Caco-2 (cell line): ENCODE measurements around the gene ACER2. TPM values are rescaled to one million over a fixed set of nuclear protein-coding genes. Genes with fewer than 3 reads are reported as not detected.

Experiments
- BruUV-seq: library from RNA; stranded (reverse); fragments of 400-500 nt; replicated peaks from 2 replicates; lab custom pipeline; 2021; lab: Mats Ljungman, UMichigan
- CTCF ChIA-PET: fragments of 300-600 bp; sonication (Branson Sonifier 250); formaldehyde crosslinking; loops from one replicate; lab custom pipeline; 2022; ENCODE audit warnings: antibody characterized with exemption; lab: Charles Lee
- POLR2A ChIA-PET: fragments of 300-600 bp; sonication (Branson Sonifier 250); formaldehyde crosslinking; loops from one replicate; lab custom pipeline; 2022; ENCODE audit warnings: antibody characterized with exemption; lab: Charles Lee
- DNase-seq, 2 experiments: peaks; one replicate each; pipeline versions ENCODE4 v3.0.0 to v3.0.0-alpha.2; 2020 to 2022
- H3K27me3 ChIP-seq: replicated peaks from 2 replicates; pipeline ENCODE4 v1.6.0; 2011; ENCODE audit warnings: low read length; ENCODE audit not compliant: control insufficient read depth, insufficient read depth
- H3K36me3 ChIP-seq: 2 replicates; pipeline ENCODE4 v1.5.1; 2011; ENCODE audit warnings: low read length; ENCODE audit not compliant: control insufficient read depth, insufficient read depth
- H3K4me1 ChIP-seq: fragments of 250-450 bp; sonication (Bioruptor Pico); 2 replicates; pipeline ENCODE4 v1.5.1; 2020; ENCODE audit warnings: mild to moderate bottlenecking
- H3K4me3 ChIP-seq: 2 replicates; pipeline ENCODE4 v1.5.1; 2011; ENCODE audit warnings: low read depth, mild to moderate bottlenecking, control low read depth, low read length
- H3K9me3 ChIP-seq: fragments of 250-450 bp; sonication (Bioruptor Pico); 2 replicates; pipeline ENCODE4 v1.5.1; 2020; ENCODE audit warnings: mild to moderate bottlenecking, moderate library complexity
- H3K27ac Mint-ChIP-seq: one replicate; pipeline ENCODE4 v1.8.0; 2022; ENCODE audit warnings: mixed read lengths; ENCODE audit not compliant: unreplicated experiment
- H3K27me3 Mint-ChIP-seq: one replicate; pipeline ENCODE4 v1.8.0; 2022; ENCODE audit warnings: mixed read lengths; ENCODE audit not compliant: insufficient read depth, unreplicated experiment
- H3K36me3 Mint-ChIP-seq: one replicate; pipeline ENCODE4 v1.8.0; 2022; ENCODE audit warnings: mild to moderate bottlenecking, mixed read lengths; ENCODE audit not compliant: insufficient read depth, unreplicated experiment
- H3K4me1 Mint-ChIP-seq: one replicate; pipeline ENCODE4 v1.8.0; 2022; ENCODE audit warnings: low read depth, mixed read lengths; ENCODE audit not compliant: unreplicated experiment
- H3K4me3 Mint-ChIP-seq: one replicate; pipeline ENCODE4 v1.8.0; 2022; ENCODE audit warnings: mild to moderate bottlenecking, moderate library complexity, mixed read lengths; ENCODE audit not compliant: unreplicated experiment
- H3K9me3 Mint-ChIP-seq: one replicate; pipeline ENCODE4 v1.8.0; 2022; ENCODE audit warnings: mixed read lengths; ENCODE audit not compliant: unreplicated experiment
- intact Hi-C: fragments of 100-400 bp; cut with micrococcal nuclease; formaldehyde crosslinking; loops from one replicate; pipeline ENCODE4 v1.10.0; 2022; ENCODE audit not compliant: unreplicated experiment
- total RNA-seq: library from RNA; stranded (reverse); gene quantifications from 2 replicates; pipeline ENCODE4 v1.2.3, GENCODE V29; 2022
- TF ChIP-seq, protein P1 (sequence below), 2 experiments: fragments of 200-600 bp in 1 of 2; IDR thresholded peaks; 1 replicate in 1 of 2; 2 replicates in 1 of 2; pipeline versions ENCODE4 v1.5.1 to v1.8.0; 2011 to 2022; ENCODE audit warnings: antibody characterized with exemption in 1 of 2, control low read depth in 1 of 2, inconsistent platforms in 1 of 2, low read depth in 1 of 2, low read length in 1 of 2, mild to moderate bottlenecking in 1 of 2, moderate library complexity in 1 of 2; ENCODE audit not compliant: insufficient read depth in 1 of 2, severe bottlenecking in 1 of 2, unreplicated experiment in 1 of 2

The ACER2 gene
- total RNA-seq, 1 experiment from 2014 or later, result 2.4 TPM

DNA sequence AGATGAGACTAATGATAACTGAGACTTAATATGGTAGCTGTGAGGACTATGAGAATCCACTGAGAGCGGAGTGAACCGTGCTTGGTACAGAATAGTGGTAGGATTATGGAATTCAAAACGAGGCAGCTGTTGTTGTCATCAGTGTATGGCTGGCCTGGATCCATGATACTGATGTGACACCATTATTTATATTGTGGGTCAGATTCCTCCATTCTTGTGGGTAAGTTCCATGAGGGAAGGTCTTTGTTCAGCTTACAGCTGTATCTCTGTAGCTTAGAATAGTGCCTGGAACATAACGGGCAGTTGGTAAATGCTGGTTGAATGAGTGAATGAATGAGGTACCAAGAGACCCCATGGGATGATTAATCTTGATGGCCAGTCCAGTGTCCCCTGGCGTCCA, 61.8 kb downstream of the ACER2 start:
- Histone ChIP-seq H3K27me3 (no peaks in the 10 kb centered on the region), H3K36me3 (no peaks in the 10 kb centered on the region), H3K4me1 (no peaks in the 10 kb centered on the region), H3K9me3 (no peaks in the 10 kb centered on the region), H3K4me3 (no peak overlapping the region)
- BruUV-seq, result no TSS peak
- DNase-seq, result no peak
- Mint-ChIP-seq H3K9me3 (no peaks in the 10 kb centered on the region), H3K36me3 (no peaks in the 10 kb centered on the region), H3K27me3 (peaks cover 9% of the 10 kb centered on the region), H3K4me3 (no peak overlapping the region), H3K4me1 (no peaks in the 10 kb centered on the region), H3K27ac (no peak overlapping the region)
- POLR2A ChIA-PET, result no interaction called here
- TF ChIP-seq, protein P1, sequence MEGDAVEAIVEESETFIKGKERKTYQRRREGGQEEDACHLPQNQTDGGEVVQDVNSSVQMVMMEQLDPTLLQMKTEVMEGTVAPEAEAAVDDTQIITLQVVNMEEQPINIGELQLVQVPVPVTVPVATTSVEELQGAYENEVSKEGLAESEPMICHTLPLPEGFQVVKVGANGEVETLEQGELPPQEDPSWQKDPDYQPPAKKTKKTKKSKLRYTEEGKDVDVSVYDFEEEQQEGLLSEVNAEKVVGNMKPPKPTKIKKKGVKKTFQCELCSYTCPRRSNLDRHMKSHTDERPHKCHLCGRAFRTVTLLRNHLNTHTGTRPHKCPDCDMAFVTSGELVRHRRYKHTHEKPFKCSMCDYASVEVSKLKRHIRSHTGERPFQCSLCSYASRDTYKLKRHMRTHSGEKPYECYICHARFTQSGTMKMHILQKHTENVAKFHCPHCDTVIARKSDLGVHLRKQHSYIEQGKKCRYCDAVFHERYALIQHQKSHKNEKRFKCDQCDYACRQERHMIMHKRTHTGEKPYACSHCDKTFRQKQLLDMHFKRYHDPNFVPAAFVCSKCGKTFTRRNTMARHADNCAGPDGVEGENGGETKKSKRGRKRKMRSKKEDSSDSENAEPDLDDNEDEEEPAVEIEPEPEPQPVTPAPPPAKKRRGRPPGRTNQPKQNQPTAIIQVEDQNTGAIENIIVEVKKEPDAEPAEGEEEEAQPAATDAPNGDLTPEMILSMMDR (IDR thresholded peaks at IDR 0.05; ENCODE audit: insufficient read depth in 1 of 2, low read depth in 1 of 2, low read length in 1 of 2, severe bottlenecking in 1 of 2, unreplicated experiment in 1 of 2), result no peak
- CTCF ChIA-PET, result interaction anchor here (1.0 kb wide), 1 partner anchor 12 kb away, joined by 4 read pairs; no protein-coding TSS in a partner anchor
- intact Hi-C loops, result no loop called here

- Mint-ChIP-seq H3K9me3 (no peaks in the 10 kb centered on the region), H3K27ac (no peak overlapping the region), H3K4me1 (no peaks in the 10 kb centered on the region), H3K4me3 (no peak overlapping the region), H3K36me3 (no peaks in the 10 kb centered on the region), H3K27me3 (peaks cover 10% of the 10 kb centered on the region)
- no TSS peak for BruUV-seq
- no peaks in the 10 kb centered on the region for H3K27me3 ChIP-seq
- H3K4me1 ChIP-seq, result no peaks in the 10 kb centered on the region
- TF ChIP-seq, protein P1 (IDR thresholded peaks at IDR 0.05; ENCODE audit: insufficient read depth in 1 of 2, low read depth in 1 of 2, low read length in 1 of 2, severe bottlenecking in 1 of 2, unreplicated experiment in 1 of 2), result no peak
- intact Hi-C loops, result no loop called here
- H3K9me3 ChIP-seq, result no peaks in the 10 kb centered on the region
- CTCF ChIA-PET, result interaction anchor here (1.0 kb wide), 1 partner anchor 11 kb away, joined by 4 read pairs; no protein-coding TSS in a partner anchor
- no peak overlapping the region for H3K4me3 ChIP-seq
- POLR2A ChIA-PET, result no interaction called here
- H3K36me3 ChIP-seq, result no peaks in the 10 kb centered on the region
- no peak for DNase-seq
Measured at GRCh38 chr9:19470981-19471650, 62.3 kb downstream of the ACER2 start.

DNA sequence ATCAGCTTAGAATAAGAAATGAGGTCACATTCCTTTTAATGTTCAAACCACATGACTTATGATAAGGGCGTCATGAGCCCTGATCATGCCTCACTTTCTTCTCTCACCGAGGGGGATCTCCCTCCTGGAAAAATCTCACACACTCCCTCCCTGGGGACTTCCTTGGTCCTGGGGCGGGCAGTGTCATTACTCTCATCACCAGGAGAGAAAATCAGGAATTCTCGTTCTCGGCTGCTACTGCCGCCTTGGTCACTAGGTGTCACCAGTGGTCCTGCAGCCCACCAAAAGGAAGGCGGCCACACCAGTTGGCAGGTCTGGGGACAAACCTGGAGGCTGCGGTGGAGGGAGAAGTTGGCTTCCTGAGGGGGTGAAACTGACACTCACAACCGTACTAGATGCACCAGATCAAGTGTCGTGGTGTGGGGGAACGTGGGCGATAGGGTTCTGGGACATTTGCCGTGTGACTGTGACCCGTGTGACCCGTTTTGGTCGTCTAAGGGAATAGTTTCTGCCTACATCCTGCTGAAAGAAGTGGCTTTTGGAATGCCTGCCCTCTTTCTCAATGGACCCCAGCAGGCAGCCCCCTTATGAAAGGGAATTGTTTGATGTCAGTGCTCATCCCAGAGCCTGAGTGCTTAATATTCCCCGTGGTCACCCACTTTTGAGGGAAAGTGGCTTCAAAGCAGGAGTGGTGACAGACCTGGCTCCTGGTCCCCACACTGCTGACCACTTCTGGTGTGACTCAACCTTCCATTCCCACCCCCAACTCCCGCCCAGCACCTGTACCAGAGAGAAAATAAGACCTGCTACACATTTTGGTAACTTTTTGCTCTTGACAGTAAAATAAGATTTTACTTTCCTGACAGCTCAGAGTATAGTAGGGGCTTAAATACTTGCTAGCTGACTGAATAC, 63.2 kb downstream of the ACER2 start:
- no peak overlapping the region for H3K4me3 ChIP-seq
- TF ChIP-seq, protein P1 (IDR thresholded peaks at IDR 0.05; ENCODE audit: insufficient read depth in 1 of 2, low read depth in 1 of 2, low read length in 1 of 2, severe bottlenecking in 1 of 2, unreplicated experiment in 1 of 2), result peak; percentile 64 to 81
- peak overlapping the region; percentile 20 for H3K4me3 Mint-ChIP-seq
- peak; percentile 58 to 73 for DNase-seq
- BruUV-seq, result no TSS peak
- POLR2A ChIA-PET, result no interaction called here
- no peak overlapping the region for H3K27ac Mint-ChIP-seq
- no peaks in the 10 kb centered on the region for H3K9me3 Mint-ChIP-seq
- no peaks in the 10 kb centered on the region for H3K36me3 Mint-ChIP-seq
- no peaks in the 10 kb centered on the region for H3K4me1 Mint-ChIP-seq
- no peaks in the 10 kb centered on the region for H3K4me1 ChIP-seq
- no peaks in the 10 kb centered on the region for H3K36me3 ChIP-seq
- H3K27me3 ChIP-seq, result no peaks in the 10 kb centered on the region
- intact Hi-C loops, result loop anchor here (1.0 to 2.0 kb wide), 2 partner anchors 169 to 450 kb away; no protein-coding TSS in a partner anchor
- H3K27me3 Mint-ChIP-seq, result peaks cover 14% of the 10 kb centered on the region
- CTCF ChIA-PET, result interaction anchor here (1.0 kb wide), 1 partner anchor 10 kb away, joined by 4 read pairs; no protein-coding TSS in a partner anchor
- H3K9me3 ChIP-seq, result no peaks in the 10 kb centered on the region
